Stimulated activated CD8-positive, alpha-beta memory T cell treated with anti-CD3 and anti-CD28 coated beads, Interleukin-4, amount 100 ng/mL, for 48 hours (primary cell): ENCODE measurements around the gene KANTR.
A peak's percentile ranks its signal among the peaks of the same experiment; 100 is the strongest.

Experiments used
- DNase-seq: peaks from one replicate; pipeline ENCODE4 v3.0.0-alpha.2; 2020

Gene KANTR

DNA sequence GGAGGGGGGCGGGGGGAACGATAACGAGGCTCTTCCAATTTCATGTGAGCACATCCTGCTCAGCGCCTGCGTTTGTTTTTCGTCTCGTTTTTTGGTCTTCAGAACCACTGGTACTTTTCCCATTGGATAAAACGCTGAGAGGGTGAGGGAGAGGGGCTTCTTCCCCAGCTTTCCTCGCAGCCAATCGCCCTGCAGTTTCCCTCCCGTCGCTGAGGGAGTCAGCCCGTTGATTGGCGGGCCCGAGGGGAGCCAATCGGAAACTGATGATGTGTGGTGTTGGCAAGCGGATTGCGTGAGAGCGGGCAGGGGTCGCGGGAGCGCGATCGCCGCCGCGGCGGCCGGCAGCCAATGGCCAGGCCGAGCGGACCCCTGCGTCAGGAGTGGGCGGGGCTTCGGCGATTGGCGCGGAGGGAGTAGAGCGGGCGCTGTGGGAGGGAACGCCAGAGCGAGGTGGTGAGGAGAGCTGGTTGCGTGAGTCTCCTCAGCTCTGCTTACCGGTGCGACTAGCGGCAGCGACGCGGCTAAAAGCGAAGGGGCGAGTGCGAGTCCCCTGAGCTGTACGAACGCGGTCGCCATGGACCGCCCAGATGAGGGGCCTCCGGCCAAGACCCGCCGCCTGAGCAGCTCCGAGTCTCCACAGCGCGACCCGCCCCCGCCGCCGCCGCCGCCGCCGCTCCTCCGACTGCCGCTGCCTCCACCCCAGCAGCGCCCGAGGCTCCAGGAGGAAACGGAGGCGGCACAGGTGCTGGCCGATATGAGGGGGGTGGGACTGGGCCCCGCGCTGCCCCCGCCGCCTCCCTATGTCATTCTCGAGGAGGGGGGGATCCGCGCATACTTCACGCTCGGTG is 11.8 kb upstream of the KANTR start, which contains the start of gene TSPYL2:
TSS of gene TSPYL2 (plus strand) at position 443 of the 848 bp plus-strand sequence. CDS start at position 575, 132 bp downstream.
- DNase-seq = peak; percentile 93

DNA sequence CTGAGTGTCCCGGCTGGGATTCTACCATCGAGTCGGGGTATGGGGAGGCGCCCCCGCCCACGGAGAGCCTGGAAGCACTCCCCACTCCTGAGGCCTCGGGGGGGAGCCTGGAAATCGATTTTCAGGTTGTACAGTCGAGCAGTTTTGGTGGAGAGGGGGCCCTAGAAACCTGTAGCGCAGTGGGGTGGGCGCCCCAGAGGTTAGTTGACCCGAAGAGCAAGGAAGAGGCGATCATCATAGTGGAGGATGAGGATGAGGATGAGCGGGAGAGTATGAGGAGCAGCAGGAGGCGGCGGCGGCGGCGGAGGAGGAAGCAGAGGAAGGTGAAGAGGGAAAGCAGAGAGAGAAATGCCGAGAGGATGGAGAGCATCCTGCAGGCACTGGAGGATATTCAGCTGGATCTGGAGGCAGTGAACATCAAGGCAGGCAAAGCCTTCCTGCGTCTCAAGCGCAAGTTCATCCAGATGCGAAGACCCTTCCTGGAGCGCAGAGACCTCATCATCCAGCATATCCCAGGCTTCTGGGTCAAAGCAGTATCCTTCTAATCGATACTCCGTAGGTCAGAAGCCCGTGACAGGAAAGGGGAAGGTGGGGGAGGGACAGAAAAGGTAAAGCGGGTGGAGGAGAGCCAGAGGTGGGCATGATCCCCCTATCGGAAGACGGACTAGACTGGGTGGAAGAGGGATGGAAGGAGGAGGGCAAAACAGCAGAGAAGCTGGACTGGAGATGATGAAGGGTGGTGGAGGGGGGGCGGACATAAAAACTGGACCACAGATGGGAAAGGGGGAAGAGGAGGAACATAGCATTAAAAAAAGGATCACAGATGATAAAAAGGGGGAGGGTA is 10.9 kb upstream of the KANTR start:
- DNase-seq = peak; percentile 43

DNA sequence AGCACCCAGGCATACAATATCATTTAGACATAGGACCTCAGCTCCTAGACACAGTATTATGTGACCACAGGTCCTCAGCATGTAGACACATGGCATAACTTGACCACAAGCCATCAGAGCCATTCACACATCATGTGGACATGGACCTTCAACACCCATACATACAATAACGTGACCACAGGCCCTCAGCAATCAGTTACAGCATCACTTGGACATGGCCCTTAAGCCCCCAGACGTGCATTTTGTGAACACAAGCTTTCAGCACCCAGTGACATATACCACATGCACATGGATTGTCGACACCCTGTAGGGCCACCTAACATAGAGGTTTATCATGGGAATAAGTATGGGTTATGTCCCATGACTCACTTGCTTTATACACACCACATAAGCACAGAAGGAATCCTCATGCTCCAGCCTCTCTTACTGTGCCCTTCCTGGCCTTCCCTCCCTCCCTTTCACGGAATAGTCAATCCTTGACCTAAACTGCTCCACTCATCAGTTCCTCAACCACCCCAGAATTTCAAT is 9.8 kb upstream of the KANTR start:
- no peak for DNase-seq

DNA sequence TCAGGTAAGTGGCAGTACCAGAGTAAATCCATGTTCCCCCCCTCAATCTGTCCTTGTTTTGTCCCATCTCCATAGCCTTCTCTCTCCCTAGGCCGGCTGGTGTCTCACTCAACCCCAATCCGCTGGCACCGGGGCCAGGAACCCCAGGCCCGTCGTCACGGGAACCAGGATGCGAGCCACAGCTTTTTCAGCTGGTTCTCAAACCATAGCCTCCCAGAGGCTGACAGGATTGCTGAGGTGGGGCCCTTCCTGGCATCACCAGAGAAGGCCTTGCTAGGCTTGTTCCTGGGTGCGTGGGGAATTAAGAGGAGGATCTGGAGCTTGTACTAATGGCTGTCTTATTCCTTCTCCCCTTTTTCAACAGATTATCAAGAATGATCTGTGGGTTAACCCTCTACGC is 9.1 kb upstream of the KANTR start:
- DNase-seq = no peak

- DNase-seq = no peak
Measured at GRCh38 chrX:53085661-53086229, 8.2 kb upstream of the KANTR start.

GRCh38 chrX:53086464-53086863 is 7.5 kb upstream of the KANTR start:
- DNase-seq = no peak

DNA sequence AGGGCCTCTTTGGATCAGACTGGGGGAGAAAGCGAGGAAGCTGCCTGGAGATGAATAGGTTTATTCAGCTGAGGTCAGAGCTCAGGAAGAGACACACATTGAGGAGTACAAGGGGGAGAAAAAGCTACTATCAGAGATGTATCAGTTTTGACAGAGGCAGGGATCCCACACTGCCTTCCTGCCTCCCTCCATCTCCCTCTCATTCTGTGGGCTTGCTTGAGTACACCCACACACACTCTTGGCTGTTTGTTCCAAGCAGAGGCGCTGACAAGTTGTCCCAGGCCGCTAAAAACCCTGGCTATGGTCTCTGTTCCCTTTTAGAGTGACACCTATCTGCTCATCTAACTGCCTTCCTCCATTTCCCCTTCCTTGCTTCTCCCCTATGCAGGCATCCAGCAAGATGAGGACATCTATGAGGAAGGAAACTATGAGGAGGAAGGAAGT is 6.5 kb upstream of the KANTR start:
- no peak for DNase-seq

DNA sequence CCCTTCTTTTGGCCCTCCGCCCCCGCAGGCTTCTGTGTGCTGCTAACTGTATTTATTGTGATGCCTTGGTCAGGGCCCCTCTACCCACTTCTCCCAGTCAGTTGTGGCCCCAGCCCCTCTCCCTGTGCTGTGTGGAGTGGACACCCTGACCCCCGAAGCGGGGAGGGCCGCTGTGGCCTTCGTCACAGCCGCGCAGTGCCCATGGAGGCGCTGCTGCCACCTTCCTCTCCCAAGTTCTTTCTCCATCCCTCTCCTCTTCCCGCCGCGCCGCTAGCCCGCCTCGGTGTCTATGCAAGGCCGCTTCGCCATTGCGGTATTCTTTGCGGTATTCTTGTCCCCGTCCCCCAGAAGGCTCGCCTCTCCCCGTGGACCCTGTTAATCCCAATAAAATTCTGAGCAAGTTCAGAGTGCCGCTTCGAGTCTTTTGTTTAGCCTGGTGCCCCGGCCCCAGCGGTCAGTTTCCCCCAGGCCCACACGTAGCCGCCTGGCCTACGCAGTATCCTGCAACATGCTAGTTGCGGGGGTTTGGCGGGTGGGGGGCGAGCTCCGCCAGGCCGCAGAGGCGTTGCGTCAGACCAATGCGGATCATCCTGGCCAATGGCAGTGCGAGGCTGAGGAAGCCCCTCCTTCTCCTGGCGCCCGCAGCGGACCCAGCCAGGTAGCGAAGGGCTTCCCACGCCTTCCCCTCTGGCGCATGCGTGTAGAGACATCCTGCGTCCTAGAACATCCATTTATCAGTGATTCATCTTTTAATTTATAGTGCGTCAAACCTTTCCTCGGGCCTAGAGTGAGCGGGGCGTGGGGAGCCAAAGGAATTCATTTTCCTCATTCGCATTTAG is 5.6 kb upstream of the KANTR start:
- DNase-seq = peak; percentile 82

- DNase-seq = no peak
Measured at GRCh38 chrX:53089224-53089842, 4.6 kb upstream of the KANTR start.

DNA sequence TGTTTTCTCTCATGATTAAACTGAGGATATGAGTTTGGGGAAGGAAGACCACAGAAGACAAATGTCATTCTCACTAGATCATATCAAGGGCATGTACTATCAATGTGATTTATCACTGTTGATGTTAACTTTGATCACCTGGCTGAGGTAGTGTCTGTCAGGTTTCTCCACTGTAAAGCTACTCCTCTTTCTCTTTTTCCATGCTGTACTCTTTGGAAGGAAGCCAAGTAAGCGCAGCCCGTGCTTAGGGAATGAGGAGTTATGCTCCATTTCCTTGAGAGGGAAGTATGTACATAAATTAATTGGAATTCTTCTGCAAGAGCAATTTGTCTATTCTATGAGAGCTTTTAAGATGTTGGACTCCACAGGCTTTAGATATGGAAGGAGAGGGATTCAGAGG is 4.0 kb upstream of the KANTR start:
- no peak for DNase-seq

- no peak for DNase-seq
Measured at GRCh38 chrX:53091354-53091753, 2.6 kb upstream of the KANTR start.

- DNase-seq = peak; percentile 80
Measured at GRCh38 chrX:53093177-53093655, 726 bp upstream of the KANTR start.

DNA sequence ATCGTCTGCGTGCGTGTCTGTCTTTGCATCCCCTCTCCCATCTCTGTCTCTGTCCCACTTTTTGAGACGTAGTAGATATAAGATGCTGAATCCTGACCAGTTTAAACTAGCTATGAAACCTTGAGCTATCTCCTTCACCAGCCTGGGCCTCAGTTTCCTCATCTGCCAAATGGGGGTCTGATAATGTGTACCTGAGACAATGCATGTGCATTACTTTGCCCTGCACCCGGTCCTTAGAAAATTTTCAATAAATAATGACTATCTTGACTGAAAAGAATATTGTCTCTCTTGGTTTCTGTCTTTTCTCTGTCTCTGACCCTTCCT is 602 bp downstream of the KANTR start:
- DNase-seq = no peak

DNA sequence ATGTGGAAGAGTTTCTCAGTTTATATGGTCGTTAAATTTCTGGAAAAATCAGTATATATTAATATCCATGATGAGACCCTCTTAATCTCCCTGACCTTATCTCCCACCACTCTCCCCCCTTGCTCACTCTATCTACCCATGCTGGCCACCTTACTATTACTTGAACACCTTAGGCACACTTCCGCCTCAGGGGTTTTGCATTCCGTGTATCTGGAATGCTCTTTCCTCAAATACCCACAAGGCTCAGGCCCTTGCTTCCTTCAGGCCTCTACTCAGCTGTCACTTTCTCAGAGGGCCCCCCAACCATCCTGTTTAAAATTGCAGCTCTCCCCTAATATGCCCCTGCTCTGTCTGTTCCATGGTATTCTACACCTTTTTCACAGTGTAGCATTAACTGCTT is 1.9 kb downstream of the KANTR start:
- no peak for DNase-seq

DNA sequence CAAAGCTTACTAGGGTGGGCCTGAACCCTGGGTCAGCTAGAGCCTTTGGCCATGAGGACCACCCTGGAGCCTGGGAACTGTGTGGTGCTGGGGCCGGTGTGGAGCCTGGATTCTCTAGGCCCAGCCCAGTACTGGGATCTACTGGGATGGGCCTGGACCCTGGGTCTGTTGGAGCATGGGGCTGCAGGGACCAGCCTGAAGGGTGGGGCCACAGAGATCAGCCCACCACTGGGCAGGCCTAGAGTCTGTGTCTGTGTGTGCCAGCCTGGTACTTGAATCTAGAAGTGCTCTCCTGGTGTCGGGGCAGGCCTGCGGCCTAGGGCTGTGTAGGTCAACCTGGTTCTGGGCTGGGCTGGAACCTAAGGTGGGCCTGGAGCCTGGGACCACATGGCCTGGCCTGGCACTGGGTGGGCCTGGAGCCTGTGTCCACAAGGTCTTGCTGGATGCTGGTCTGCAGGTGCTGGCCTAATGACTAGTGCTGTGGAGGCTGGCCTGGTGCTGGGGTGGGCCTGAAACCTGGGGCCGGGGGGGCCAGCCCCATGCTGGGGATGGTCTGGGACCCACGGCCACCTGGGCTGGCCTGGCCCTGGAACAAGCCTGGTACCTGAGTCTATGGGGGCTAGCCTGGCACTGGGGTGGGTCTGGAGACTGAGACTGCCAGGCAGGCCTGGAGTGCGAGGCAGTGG is 21.1 kb downstream of the KANTR start:
- DNase-seq = no peak

GRCh38 chrX:53115550-53115874 is 21.6 kb downstream of the KANTR start:
- DNase-seq = no peak

- DNase-seq = no peak
Measured at GRCh38 chrX:53116101-53116500, 22.2 kb downstream of the KANTR start.

DNA sequence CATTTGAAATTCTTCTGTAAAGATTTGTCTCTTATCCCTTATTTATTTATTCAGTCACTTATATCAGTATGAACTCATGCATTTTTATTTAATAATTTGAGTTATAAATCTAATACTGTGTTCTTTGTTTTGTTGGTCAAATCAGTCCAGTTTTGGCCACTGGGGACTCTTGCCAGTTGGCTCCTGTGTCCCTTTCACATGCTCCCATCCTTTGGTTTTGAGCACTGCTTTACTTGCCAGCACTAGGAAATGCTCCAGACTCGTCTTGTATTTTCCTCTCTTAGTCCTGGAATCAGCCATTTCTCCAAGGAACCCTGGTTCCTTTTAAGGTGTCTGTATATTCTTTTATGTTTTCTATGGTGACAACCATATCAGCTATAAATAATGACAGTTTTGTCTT is 28.1 kb downstream of the KANTR start:
- no peak for DNase-seq

DNA sequence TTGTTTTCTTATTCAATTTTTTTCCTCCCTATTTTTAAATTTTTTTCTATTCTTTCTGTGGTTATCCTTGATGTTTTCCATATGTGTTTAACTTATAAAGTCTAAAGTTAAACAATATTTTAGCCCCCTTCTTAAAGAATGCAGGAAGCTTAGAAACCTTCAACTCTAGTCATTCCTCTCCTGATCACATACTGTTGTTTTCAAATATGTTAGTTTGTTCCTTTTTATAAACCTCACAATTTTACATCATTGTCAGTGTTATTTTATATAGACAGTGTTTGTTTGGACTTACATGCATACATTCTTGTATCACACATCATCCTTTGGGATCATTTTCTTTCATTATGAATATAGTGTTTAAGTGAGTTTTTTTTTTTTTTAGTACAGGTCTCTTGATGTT is 31.6 kb downstream of the KANTR start:
- DNase-seq = no peak

DNA sequence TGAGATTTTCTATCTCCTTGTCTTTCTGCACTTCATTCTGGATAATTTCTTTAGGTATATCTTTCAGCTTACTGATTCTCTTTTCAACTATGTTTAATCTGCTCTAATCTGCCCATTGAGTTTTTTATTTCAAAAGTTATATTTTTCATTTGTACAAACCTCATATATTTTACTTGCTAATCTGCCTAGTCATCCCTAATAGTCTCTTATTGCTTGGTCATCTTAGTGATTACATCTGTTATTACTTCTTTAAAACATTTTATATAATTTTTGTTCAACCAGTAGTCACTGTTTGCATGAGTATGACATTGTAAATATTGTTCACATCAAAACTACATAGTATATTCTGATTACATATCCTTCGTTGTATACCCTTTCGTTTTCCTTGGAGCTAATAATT is 32.4 kb downstream of the KANTR start:
- DNase-seq = no peak

DNA sequence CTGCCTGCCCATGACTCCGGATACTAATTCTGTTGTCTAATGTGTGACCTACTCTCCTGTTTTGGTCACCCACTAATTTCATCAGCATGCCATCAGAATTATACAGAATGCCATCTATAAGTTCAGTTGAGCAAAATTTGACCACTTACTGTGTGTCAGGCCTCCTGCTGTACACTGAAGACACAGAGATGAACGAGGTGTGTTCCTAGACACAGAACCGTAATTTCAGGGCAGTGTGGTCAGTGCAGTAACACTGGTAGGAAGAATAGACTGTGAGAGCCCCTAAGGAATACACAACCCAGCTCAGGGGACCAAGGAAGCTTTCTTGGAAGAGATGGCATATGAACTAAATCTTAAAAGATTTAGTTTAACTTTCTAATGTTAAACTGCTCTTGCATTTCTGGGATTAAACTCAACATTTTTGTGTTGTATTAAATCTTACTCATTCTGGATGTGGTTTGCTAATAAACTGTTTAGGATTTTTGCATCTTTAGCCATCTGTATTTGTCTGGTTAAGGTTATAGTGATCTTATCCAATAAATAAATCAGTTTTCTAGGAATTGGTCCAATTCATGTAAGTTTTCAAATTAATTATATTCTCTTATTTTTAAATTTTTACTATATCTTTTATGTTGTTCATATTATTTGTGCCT is 34.3 kb downstream of the KANTR start:
- no peak for DNase-seq
